ENCODE results near the gene CHRM2. TPM values are rescaled to one million over a fixed set of nuclear protein-coding genes. Genes with fewer than 3 reads are reported as not detected.

The CHRM2 gene
- total RNA-seq, 1 experiment from 2014 or later = 0.17 TPM

DNA sequence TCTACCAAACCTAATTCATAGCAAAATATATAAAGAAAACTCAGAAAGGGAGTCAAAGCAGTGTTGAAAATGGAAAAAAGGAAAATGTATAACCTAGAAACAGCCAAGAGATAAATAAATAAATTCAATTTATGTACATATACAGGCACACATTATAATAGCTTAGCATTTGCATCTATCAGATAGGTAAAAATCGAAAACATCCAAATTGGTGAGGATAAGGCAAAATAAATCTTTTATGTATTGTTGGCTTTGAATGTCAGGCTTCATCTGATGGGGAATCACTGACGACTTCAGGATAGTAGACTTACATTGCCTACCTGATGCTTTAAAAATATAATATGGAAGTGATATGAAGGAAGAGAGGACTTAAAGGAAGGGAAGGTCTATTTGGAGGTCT, 20.6 kb upstream of the CHRM2 start:
- Histone ChIP-seq H3K4me2 (no peak overlapping the region), H3K27me3 (ENCODE audit: insufficient read depth, low read depth) (no peaks in the 10 kb centered on the region), H3K9me2 (ENCODE audit: insufficient read depth) (no peaks in the 10 kb centered on the region), H3K27ac (no peak overlapping the region), H2AFZ (no peak overlapping the region), H3K4me1 (replicated peaks; ENCODE audit: insufficient read depth) (no peaks in the 10 kb centered on the region), H3K4me3 (no peak overlapping the region), H3F3A (ENCODE audit: insufficient read depth, low read depth) (no peaks in the 10 kb centered on the region), H4K20me1 (ENCODE audit: insufficient read depth) (no peaks in the 10 kb centered on the region; the same call in 1 of the 2 replicates), H3K9me3 (ENCODE audit: insufficient read depth, low read depth) (no peaks in the 10 kb centered on the region), H3K36me3 (ENCODE audit: low read depth) (no peaks in the 10 kb centered on the region), H3K79me2 (ENCODE audit: low read depth) (no peaks in the 10 kb centered on the region)
- ChIA-PET CTCF (no interaction called here), POLR2A (ENCODE audit: unreplicated experiment) (interaction anchor here (0.5 kb wide), 1 partner anchor 9 kb away, joined by 3 read pairs; no protein-coding TSS in a partner anchor)
- TF ChIP-seq EZH2 (IDR thresholded peaks at IDR 0.05; ENCODE audit: low read depth) = no peak
- TF ChIP-seq, protein P1, sequence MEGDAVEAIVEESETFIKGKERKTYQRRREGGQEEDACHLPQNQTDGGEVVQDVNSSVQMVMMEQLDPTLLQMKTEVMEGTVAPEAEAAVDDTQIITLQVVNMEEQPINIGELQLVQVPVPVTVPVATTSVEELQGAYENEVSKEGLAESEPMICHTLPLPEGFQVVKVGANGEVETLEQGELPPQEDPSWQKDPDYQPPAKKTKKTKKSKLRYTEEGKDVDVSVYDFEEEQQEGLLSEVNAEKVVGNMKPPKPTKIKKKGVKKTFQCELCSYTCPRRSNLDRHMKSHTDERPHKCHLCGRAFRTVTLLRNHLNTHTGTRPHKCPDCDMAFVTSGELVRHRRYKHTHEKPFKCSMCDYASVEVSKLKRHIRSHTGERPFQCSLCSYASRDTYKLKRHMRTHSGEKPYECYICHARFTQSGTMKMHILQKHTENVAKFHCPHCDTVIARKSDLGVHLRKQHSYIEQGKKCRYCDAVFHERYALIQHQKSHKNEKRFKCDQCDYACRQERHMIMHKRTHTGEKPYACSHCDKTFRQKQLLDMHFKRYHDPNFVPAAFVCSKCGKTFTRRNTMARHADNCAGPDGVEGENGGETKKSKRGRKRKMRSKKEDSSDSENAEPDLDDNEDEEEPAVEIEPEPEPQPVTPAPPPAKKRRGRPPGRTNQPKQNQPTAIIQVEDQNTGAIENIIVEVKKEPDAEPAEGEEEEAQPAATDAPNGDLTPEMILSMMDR (conservative IDR thresholded peaks at IDR 0.05) = no peak
- intact Hi-C loops (cut with micrococcal nuclease; ENCODE audit: unreplicated experiment) = no loop called here
- DNase-seq = no peak
- BruUV-seq (replicated peaks) = no TSS peak

DNA sequence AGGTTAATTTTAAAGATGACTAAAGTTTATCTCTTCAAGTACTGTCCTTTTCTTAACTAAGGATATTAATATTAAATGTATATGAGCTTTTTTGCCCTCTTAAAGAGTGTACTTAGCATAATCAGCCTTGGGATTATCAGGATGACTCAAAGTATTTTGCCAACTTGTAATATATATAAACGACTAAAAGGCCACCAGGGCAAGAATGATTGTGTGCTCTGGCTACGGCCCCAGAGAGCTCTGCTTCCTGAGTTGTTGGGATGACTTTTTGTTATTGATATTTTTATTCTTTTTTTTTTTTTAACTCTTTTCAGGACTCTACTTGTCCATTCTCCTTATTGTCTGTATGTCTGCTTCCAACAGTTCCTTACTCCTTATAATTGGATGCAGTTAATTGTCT, 14.8 kb upstream of the CHRM2 start:
- Histone ChIP-seq H2AFZ (no peak overlapping the region), H4K20me1 (ENCODE audit: insufficient read depth) (no peaks in the 10 kb centered on the region), H3K36me3 (ENCODE audit: low read depth) (no peaks in the 10 kb centered on the region), H3K4me1 (replicated peaks; ENCODE audit: insufficient read depth) (no peaks in the 10 kb centered on the region), H3K4me3 (no peak overlapping the region), H3K9me3 (ENCODE audit: insufficient read depth, low read depth) (no peaks in the 10 kb centered on the region), H3K9me2 (ENCODE audit: insufficient read depth) (no peaks in the 10 kb centered on the region; the same call in 1 of the 2 replicates), H3K4me2 (no peak overlapping the region), H3K27me3 (ENCODE audit: insufficient read depth, low read depth) (no peaks in the 10 kb centered on the region), H3F3A (ENCODE audit: insufficient read depth, low read depth) (no peaks in the 10 kb centered on the region), H3K27ac (no peak overlapping the region), H3K79me2 (ENCODE audit: low read depth) (no peaks in the 10 kb centered on the region)
- ChIA-PET POLR2A (ENCODE audit: unreplicated experiment) (no interaction called here), CTCF (interaction anchor here (0.7 kb wide), 1 partner anchor 443 kb away, joined by 4 read pairs; no protein-coding TSS in a partner anchor)
- BruUV-seq (replicated peaks) = no TSS peak
- no peak for TF ChIP-seq EZH2 (IDR thresholded peaks at IDR 0.05; ENCODE audit: low read depth)
- TF ChIP-seq, protein P1 (conservative IDR thresholded peaks at IDR 0.05) = no peak
- no peak for DNase-seq
- intact Hi-C loops (cut with micrococcal nuclease; ENCODE audit: unreplicated experiment) = no loop called here

DNA sequence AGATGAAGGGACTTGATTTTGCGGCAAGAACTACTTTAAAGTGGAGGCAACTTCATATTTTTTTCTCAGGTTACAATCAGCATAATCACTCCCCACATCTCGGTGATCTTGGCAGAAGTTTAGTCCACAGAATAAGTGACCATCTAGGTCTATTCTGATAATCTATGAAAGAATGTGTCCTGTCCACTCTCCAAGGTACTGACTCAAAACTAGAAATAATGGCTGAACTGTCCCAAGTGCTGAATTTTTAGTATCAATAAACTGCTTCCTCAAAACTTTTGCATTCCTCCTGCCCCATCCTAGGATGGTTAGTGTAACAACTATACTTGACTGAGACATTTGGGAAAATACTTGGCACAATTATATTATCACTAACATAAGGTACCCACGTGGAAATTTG, 10.9 kb upstream of the CHRM2 start:
- no peaks in the 10 kb centered on the region for H3K79me2 ChIP-seq (ENCODE audit: low read depth)
- no peak overlapping the region for H3K4me2 ChIP-seq
- POLR2A ChIA-PET (ENCODE audit: unreplicated experiment) = no interaction called here
- H3K27me3 ChIP-seq (ENCODE audit: insufficient read depth, low read depth) = no peaks in the 10 kb centered on the region
- no peaks in the 10 kb centered on the region; the same call in 1 of the 2 replicates for H3K9me2 ChIP-seq (ENCODE audit: insufficient read depth)
- H3K4me1 ChIP-seq (replicated peaks; ENCODE audit: insufficient read depth) = no peaks in the 10 kb centered on the region
- H3F3A ChIP-seq (ENCODE audit: insufficient read depth, low read depth) = no peaks in the 10 kb centered on the region
- no peak overlapping the region for H3K27ac ChIP-seq
- H3K4me3 ChIP-seq = no peak overlapping the region
- no TSS peak for BruUV-seq (replicated peaks)
- no peak for DNase-seq
- no peaks in the 10 kb centered on the region for H3K9me3 ChIP-seq (ENCODE audit: insufficient read depth, low read depth)
- no peak overlapping the region for H2AFZ ChIP-seq
- TF ChIP-seq, protein P1 (conservative IDR thresholded peaks at IDR 0.05) = no peak
- TF ChIP-seq EZH2 (IDR thresholded peaks at IDR 0.05; ENCODE audit: low read depth) = no peak
- no peaks in the 10 kb centered on the region for H3K36me3 ChIP-seq (ENCODE audit: low read depth)
- H4K20me1 ChIP-seq (ENCODE audit: insufficient read depth) = no peaks in the 10 kb centered on the region
- intact Hi-C loops (cut with micrococcal nuclease; ENCODE audit: unreplicated experiment) = no loop called here
- CTCF ChIA-PET = no interaction called here

All from PC-9 (cell line).